SIG-M5 (cell line): ENCODE results near the gene GRM5.

ENCODE experiments used
- DNase-seq: peaks from one replicate; lab custom pipeline; 2025; lab: John Stamatoyannopoulos, UW

Gene GRM5

DNA sequence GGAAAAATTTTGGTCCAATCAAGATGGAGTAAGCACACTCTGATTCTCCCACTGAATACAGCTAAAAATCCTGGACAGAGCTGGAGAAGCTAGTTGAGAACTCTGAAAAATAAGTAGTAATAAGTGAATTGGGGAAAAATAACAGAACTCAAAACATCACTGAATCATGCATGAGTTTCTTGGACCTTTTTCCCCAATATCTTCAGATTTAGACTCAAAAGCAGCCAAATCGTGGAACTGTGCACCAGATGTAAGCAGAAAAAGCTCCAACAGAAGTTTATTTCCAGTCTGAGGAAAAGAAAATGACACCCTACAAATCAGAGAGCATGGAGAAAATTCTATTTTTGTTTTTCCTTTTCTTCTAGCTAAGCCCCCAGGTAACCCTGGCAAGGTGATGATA lies 448.6 kb downstream of the GRM5 start:
- no peak for DNase-seq

DNA sequence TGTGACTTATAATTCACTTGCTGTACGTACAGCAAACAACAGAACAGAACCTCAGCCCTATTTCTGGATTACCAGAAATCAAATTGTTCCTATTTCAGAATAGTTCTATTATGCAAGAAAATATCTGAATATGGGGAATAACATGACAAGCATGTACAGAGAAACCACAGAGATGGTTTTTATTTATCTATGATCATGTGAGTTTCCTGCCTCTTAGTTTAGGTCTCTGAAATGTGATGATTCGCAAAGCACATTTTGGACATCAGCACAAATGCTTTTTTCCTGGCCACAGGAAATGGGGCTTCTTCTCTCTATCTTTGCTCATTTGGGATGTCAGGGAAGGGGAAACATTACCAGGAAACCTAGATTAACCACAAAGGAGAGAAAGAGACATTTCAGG lies 461.5 kb downstream of the GRM5 start:
- DNase-seq = no peak

DNA sequence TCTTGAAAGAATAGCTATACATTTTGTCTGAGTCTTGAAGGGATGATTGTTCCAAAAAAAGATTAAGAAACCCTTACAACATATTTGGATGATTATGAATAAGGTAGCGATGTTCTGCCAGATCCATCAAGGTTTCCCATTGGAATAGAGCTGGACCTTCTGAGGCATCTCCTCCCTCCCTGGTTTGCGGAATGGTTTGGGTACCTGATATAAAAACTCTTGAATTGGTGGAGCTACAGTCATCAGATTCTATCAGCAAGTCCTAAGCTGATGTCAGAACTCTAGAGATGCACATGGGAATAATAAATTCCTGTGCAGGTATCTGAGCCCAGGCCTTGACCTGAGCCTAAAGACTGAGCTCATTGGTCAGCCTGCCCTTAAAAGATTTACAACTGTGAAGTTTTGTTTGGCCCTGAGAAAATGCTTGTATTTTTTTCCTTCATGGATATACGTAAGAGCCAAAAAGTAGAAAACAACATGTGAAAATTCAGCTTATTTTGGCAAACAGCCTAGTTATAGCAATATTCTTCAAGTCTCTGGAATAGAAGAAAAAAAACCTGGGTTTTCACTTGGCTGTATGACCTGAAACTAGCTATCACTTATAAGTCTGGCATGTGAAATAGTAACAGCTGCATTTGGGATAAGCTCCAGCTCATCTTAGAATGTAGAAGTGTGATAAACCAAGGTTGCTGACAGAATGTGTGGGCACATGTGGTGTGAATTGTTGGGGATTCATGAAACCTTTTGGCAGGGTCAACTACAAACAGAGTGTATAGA lies 462.5 kb downstream of the GRM5 start:
- DNase-seq = no peak

DNA sequence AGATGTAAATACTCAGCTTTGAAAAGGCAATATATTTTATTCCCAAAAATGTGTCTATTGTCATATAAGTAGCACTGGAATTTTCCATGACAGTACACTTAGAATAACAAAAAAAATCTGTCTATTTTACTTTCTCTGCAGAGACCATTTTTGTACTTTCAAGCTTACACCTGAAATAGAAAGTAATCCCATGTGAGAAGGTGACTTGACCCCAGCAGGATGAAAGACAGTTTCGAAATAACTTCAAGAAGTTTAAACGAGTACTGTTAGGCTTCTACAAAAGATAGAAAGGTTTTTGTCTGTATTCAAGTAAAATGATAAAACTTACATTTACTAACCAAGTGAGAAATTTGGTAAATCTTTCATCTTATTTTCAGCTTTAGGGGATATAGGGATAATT lies 468.4 kb downstream of the GRM5 start:
- DNase-seq = no peak

DNA sequence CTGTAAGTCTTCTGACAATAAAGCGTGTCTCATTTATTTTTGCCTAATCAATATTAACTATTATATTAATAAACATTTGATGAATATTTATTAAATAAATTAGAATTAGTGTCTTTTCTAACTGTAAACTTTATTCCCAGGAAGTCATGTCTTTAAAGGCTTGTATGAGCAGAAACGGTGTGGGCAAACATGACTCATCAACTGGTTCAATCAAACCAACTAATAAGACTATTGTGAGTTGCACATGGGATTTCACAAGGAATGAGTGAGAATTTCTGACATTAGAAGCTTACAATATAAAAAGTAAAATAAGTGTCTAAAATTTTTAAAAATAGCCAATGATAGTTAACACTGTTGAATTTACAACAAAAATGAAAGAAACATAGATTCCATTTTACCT lies 469.0 kb downstream of the GRM5 start:
- DNase-seq = no peak

DNA sequence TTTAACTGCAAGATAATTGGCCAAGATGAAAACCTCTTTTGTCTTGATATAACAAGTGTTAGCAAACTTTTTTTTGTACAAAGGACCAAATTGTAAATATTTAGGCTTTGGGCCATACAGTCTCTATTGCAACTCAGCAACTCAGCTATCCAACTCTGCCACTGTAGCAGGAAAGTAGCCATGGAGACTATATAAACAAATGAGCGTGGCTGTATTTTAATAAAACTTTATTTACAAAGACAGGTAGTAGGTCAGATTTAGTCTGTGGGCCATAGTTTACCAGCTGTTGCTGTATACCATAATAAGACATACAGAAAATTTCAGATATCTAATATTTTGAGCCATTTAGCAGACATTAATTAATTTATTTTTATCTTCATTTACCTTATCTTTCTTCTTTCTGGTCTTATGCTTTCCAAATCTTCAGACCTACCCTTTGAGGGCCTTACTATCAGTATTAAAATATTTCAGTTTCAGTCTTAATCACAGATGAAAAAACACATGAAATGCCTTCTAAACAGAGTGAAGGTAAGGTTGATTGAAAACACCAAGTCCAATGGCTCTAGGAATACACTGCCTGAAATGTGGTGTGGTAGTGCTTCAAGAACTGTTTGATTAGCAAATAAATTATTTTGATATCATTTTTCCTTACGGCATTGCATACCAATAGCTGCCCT lies 471.4 kb downstream of the GRM5 start:
- DNase-seq = no peak

DNA sequence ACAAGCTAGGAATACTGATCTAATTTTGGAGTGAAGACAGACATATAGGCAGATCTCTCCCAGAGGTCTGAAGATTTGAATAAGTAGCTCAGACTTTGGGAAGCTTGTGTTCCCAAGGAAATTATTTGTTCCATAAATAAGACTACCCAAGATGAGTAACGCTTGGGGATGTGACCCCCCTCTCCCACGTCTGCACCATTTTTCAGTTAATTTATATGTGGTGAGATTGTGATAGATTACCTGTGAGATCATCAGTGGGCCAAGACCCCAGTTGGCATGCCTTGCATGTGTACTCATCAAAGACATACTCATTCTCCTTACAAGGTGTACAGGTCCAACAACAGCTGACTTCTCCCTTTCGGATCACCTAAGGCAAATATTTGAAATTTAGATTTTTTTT lies 475.4 kb downstream of the GRM5 start:
- DNase-seq = no peak

DNA sequence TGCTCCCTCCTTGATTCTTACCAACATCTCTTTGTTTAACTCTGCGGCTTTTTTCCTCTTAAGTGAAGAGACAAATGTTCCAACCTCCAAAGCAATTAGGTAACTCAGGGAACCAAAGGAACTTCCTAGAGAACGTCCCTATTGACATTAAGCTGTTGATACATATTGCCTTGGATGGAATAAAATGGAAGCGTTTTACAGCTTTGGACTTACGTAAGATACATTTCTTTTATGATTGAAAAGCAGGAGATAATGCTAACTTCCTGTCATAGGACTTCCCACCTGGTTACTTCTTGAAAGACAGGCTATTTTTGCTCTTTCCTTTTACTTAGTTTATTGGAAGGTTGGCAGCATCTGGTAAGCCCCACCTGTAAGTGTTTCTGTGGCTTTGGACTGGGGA lies 482.5 kb downstream of the GRM5 start:
- DNase-seq = no peak

DNA sequence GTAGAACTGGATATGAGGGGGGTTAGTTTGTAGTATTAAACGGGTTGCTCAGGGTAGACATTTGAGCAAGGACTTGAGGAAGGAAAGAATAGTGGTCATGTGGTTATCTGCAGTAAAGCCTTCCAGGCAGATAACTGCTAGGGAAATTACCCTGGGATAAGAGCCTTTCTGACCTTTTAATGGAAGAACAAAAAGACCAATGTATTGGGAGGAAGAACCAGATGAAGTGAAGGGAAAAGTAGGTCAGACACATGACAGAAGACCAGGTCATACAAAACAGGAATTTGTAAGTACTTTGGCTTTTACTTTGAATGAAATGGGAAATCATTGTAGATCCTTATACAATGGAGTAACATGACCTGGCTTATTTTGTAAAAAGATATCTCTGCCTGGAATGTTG lies 486.3 kb downstream of the GRM5 start:
- DNase-seq = no peak

DNA sequence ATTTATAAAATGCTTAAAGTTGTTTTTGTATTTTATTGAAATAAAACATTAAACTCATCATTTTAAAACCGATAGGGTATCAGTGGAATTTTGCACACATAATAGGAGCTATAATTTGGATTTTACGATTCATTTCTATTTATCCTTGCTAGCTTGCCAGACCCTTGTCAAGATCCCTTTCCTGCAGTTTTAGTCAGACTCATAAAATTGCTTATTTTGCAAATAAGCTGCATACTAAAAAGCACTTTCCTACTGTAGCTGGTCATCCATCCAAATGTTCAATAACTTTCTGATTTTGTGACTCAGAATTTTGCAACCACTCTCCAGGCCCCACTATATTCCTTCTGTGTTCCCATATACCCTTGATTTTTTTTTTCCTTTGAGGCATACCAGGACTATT lies 489.0 kb downstream of the GRM5 start:
- DNase-seq = no peak

DNA sequence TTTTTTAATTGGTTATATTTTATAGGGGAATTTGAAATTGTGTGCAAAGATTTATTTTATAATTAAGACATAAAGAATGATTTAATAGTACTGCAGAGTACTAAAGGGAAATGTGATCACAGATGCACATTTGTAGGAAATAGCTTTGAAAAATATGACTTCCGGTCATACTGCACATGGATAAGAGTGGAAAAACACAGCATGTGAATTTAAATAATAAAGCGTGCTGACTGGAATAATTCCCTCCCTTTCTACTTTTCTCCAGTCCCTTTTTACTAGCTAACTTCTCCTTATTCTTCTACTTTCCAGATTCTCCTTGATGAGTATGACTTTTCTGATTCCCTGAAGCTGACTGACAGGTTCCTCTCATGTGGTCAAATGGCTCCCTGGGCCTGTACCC lies 489.9 kb downstream of the GRM5 start:
- no peak for DNase-seq

DNA sequence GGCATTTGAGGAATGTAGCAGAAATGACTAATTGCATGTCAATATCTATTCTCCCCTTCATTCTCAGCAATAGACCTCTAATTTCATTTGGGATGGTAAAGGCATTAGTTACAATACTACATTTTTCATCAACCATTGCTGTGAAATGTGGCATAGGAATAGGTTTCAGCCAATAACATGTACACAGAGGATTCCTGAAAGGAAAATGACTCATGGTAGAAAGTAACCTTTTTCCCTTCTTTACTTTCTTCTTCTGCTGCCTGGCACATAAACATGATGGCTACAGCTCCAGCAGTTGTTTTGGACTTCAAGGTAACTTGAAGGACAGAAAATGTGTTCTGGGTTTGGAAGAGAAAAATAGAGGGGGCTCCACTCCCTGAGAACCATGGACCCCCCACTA lies 496.4 kb downstream of the GRM5 start:
- no peak for DNase-seq

DNA sequence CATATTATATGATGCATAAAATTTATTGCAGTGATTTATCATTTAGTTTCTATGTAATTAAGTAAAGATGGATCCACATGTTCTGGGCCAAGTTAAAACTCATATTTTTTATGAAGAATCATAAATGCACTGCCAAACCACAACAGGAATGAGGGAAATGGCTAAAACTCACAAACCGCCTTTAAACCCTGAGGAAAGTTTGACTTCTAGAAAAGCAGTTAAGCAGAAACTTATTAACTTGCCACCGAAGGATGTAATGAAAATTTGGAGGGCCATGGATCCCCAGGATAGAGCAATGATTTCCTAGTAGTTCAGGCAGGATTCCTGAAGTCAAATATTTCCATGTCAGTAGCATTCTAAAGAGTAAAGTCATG lies 510.0 kb downstream of the GRM5 start:
- no peak for DNase-seq

DNA sequence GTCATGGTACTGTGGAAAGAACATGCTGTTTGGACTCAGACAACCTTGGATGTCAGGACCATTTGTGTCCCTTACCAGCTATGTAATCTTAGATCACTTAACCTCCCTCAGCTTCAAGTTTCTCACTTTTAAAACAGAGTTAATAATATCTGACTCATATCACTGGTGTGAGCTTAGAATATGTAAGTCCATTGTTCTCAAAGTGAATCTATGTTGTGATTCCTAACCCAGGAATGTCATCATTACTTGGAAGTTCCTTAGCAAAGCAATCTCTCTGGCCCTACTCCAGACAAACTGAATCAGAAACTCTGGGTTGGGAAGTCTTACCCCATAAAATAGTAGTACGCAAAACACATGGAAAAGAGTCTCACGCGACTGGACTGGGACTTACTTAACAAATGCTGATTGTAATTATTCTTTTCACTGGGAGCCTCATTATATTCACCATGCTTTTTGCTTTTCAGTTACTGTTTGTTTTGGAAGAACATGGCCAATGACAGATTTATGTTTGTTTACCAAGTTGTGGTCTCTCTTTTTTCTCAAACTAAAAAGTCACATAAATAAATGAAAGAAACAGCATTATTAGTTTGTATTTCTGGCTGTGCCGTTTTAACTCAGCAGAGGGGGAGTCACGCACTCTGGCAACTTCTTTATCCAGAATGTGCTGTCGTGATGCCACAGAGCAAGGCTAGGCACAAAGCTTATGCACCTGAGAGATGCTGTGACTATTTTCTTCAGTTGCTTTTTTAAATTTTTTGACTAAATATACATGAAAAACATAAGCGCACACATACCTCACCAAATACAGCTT lies 510.6 kb downstream of the GRM5 start:
- DNase-seq = no peak

DNA sequence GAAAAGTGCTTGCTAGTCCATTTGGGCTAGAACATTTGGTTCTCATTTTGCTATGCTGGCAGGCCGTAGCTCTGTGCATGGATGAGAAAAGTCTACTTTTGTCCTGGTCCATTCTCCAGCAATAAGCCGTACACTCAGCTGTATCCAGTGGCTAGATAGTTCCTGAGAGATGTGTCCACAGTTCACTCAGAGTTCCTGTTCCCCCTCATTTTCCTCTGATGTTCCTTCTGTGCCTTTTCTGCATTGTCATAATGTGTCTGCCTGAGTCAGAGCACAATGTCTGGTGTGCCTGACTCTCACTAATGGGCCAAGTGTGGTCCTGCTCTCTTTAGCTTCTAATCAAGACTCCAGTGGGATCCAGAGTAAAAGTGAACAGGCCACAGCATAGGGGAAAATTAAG lies 512.6 kb downstream of the GRM5 start:
- DNase-seq = no peak

DNA sequence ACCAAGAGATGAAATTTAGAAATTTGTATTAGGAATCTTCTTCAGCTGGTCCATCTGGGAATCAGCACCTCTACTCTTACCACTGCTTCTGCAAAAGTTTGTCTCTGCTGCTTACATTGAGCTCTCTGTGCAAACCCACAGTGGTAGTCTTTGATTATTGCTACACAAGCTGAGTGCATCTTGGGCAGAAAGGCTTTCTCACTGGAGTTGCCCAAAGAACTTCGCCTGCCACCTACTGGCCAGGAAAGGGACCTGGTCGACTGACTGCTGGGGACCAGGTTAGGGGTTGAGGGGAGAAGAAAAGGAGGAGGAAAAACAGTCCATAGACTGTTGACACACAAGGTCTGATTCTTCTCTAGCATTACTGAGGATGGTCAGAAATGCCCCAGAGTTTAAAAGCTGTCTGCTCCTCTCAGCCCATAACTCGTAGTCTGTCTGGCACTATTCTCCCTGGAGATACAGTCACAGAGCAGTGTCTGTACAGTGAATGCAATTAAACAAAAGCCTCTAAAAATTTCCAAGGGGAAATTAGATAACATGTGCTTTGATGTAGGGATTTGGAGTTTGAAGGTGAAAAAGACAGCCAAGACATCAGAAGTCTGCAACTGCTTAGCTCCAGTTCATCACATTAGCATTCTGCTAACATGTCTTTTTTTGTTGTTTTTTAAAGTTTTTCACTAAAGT lies 513.3 kb downstream of the GRM5 start:
- no peak for DNase-seq

DNA sequence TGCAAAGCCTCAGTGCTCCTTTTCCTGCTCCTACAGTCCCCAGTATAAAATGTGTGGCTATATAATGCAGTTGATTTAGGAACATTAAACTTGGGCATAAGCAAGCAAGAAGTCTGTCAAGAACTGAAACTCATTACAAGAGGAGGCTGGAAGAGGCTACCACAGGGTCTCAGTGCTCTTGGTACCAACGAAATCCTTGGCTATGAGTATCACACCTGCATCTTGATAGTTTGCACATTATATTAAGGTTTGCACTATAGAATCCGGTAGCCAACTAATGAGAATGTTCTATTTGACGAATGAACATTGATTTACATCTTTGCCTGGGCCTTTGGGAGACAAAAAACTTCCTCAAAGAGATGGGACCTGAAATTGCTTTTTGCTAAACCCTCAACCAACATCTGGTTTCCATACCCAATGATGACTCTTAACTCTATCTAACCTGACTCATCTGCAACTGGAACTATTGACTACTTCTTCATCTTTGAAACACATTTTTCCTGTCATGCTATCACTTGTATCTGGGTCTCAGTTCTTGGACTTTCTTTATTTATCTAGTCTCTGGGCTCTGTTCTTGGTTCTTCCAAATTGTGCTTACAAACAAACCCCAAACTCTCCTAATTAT lies 521.0 kb downstream of the GRM5 start:
- no peak for DNase-seq

DNA sequence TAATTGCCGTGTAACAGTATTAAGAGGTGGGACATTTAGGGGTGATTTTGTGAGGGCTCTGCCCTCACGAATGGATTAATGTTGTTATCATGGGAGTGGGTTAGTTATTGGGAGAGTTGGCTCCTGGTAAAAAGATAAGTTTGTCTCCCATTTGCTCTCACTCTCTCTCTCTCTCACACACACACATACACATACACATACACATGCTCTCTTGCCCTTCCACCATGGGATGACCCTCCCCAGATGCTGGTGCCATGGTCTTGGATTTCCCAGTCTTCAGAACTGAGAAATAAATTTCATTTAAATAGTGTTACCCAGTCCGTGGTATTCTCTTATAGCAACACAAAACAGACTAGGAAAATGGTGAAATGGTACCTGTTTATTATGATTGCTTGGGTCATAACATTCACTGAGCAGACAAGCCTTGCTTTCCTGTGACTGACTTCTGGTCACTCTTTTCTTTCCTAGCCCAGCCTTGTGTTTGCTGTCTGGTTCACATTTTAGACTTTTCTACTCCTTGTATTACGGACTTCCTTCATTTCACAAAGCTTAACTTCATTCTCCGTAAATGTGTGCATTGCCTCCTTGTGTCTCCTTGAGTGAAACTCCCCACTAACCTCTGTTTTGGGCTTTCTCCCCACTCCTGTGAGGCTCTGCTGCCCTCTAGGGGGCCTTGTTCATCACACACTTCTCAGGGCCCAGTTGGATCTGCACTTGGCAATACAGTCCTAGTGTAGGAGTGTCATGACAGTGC lies 521.7 kb downstream of the GRM5 start:
- DNase-seq = no peak

DNA sequence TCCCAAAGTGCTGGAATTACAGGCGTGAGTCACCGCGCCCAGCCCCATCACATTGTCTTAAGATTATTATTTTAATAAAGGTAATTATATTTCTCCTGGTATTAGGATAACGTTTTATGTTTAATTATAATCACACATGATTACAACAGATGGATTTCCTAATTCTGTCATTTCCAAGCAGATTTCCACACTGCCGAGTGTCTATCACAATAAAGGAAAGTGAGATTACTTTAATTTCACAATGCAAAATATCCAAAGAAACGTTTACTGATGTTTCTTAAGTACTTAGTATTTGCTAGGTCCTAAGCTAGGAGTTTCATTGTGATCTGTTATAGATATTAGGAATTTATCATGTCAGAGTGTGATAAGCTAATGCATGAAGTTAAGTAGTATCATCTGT lies 524.8 kb downstream of the GRM5 start:
- DNase-seq = no peak

DNA sequence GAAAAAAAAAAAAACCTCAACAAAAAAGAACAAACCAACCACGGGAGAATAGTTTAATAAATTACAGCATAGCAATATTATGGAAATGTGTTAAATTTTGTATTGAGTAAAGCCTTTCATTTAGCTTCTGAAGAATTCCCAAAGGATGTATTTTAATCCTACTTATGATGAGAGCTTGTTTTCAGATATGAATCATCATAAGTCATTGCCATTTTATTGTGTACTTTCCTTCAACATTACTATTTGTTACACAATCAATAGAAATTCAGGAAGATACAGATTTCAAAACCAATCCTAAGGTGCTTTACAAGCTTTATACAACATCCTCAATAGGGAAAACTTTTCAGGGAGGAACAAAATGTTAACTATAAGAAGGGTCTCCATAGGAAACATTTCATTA lies 527.7 kb downstream of the GRM5 start:
- no peak for DNase-seq

DNA sequence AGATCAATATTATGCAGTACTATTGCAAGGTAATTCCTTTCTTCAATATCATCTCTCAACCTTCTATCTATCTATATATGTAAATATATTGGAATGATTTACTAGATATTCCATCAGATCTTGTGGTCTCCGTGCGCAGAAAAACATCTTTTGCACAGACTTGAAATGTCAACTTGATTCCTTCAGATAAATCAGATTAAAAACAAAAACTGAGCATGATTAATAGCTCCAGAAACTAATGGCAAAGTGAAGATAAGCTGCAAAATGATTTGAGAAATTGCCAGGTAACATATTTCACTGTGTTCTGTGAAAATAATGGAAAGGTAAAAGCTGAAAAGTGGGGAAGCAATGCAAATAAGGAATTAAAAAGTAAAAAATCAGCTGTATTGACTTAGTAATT lies 528.2 kb downstream of the GRM5 start:
- no peak for DNase-seq
